H1 (cell line): ENCODE measurements around the gene EIF3B. TPM values are rescaled to one million over a fixed set of nuclear protein-coding genes. Genes with fewer than 3 reads are reported as not detected.

Experiments used
- CTCF ChIA-PET: fragments of 300-600 bp; sonication (Branson Sonifier 250); formaldehyde crosslinking; loops from one replicate; lab custom pipeline; 2021; ENCODE audit not compliant: partially characterized antibody; lab: Charles Lee
- POLR2A ChIA-PET: fragments of 300-600 bp; sonication (Branson Sonifier 250); formaldehyde crosslinking; loops from one replicate; lab custom pipeline; 2021; ENCODE audit warnings: inconsistent platforms; ENCODE audit not compliant: partially characterized antibody; lab: Charles Lee
- DNase-seq, 2 experiments: peaks; one replicate each; pipeline versions ENCODE4 v3.0.0 to v3.0.0-alpha.2; 2010 to 2022; ENCODE audit warnings: low spot score in 2 of 2, low read depth in 1 of 2, mixed read lengths in 1 of 2
- FAIRE-seq: peaks from 2 replicates; lab custom pipeline; 2011; peaks lifted over from hg19 to GRCh38; lab: Jason Lieb, UNC
- H2AFZ ChIP-seq: 2 replicates; pipeline ENCODE4 v1.8.1; 2012; ENCODE audit warnings: low read length, inconsistent platforms
- H2AK5ac ChIP-seq: 2 replicates; pipeline ENCODE4 v1.6.1; 2013; ENCODE audit warnings: low read depth, low read length
- H2BK120ac ChIP-seq: replicated peaks from 2 replicates; pipeline ENCODE3; 2013; ENCODE audit warnings: low read depth, low read length, inconsistent platforms
- H2BK12ac ChIP-seq: 2 replicates; pipeline ENCODE4 v1.6.1; 2013; ENCODE audit warnings: low read depth, low read length
- H2BK15ac ChIP-seq: 2 replicates; pipeline ENCODE4 v1.6.1; 2013; ENCODE audit warnings: low read length
- H2BK20ac ChIP-seq: 2 replicates; pipeline ENCODE4 v1.6.1; 2013; ENCODE audit warnings: low read length
- H2BK5ac ChIP-seq: 2 replicates; pipeline ENCODE4 v1.6.1; 2013; ENCODE audit warnings: low read depth, low read length
- H3K14ac ChIP-seq: 2 replicates; pipeline ENCODE4 v1.6.1; 2013; ENCODE audit warnings: inconsistent platforms; ENCODE audit not compliant: insufficient read length
- H3K18ac ChIP-seq: 2 replicates; pipeline ENCODE4 v1.6.1; 2013; ENCODE audit warnings: low read length; ENCODE audit errors: extremely low read depth
- H3K23ac ChIP-seq: 2 replicates; pipeline ENCODE4 v1.6.1; 2013; ENCODE audit warnings: inconsistent platforms; ENCODE audit not compliant: insufficient read length
- H3K23me2 ChIP-seq: 2 replicates; pipeline ENCODE4 v1.6.1; 2013; ENCODE audit warnings: low read depth, low read length
- H3K27ac ChIP-seq: 2 replicates; pipeline ENCODE4 v1.6.1; 2011; ENCODE audit warnings: low read depth, low read length, inconsistent platforms
- H3K27me3 ChIP-seq, 4 experiments: replicated peaks in 1 of 4; 1 replicate in 1 of 4; 2 replicates in 3 of 4; pipeline versions ENCODE4 v1.6.1 to v1.8.1; 2011 to 2013; ENCODE audit warnings: low read length in 3 of 4, mild to moderate bottlenecking in 3 of 4, inconsistent platforms in 2 of 4, mixed read lengths in 2 of 4, moderate library complexity in 1 of 4; ENCODE audit not compliant: control insufficient read depth in 3 of 4, insufficient read depth in 3 of 4; ENCODE audit errors: extremely low read depth in 1 of 4
- H3K36me3 ChIP-seq, 4 experiments: 2 replicates each; pipeline versions ENCODE4 v1.6.1 to v1.8.1; 2011 to 2013; ENCODE audit warnings: mild to moderate bottlenecking in 4 of 4, low read length in 3 of 4, moderate library complexity in 2 of 4, control low read depth in 1 of 4, inconsistent platforms in 1 of 4; ENCODE audit not compliant: insufficient read depth in 4 of 4, control insufficient read depth in 2 of 4
- H3K4ac ChIP-seq: replicated peaks from 2 replicates; pipeline ENCODE3; 2013; ENCODE audit warnings: low read length, low read depth, mixed read lengths, inconsistent platforms; ENCODE audit not compliant: insufficient read length
- H3K4me1 ChIP-seq, 4 experiments: replicated peaks in 1 of 4; 1 replicate in 1 of 4; 2 replicates in 3 of 4; pipeline versions ENCODE4 v1.6.1 to v1.8.1; 2011 to 2013; ENCODE audit warnings: low read length in 3 of 4, inconsistent platforms in 2 of 4, mixed read lengths in 1 of 4; ENCODE audit not compliant: insufficient read depth in 4 of 4, control insufficient read depth in 3 of 4
- H3K4me2 ChIP-seq, 2 experiments: 2 replicates each; pipeline versions ENCODE4 v1.6.1 to v1.8.1; 2011 to 2013; ENCODE audit warnings: low read depth in 2 of 2, low read length in 2 of 2, control low read depth in 1 of 2, inconsistent platforms in 1 of 2, mild to moderate bottlenecking in 1 of 2; ENCODE audit not compliant: insufficient read depth in 1 of 2
- H3K4me3 ChIP-seq, 4 experiments: fragments of 200-600, 300-600 bp in 1 of 4; sonication (generic), shearing (Covaris generic), sonication (Bioruptor Twin) in 1 of 4; 2 replicates each; pipeline versions ENCODE4 v1.5.1 to v1.8.1; 2011 to 2016; ENCODE audit warnings: low read length in 4 of 4, low read depth in 3 of 4, control low read depth in 2 of 4, inconsistent platforms in 2 of 4, mild to moderate bottlenecking in 2 of 4, mixed read lengths in 1 of 4, moderate library complexity in 1 of 4; ENCODE audit not compliant: insufficient read depth in 2 of 4; ENCODE audit errors: extremely low read depth in 1 of 4
- H3K56ac ChIP-seq: replicated peaks from 2 replicates; pipeline ENCODE3; 2013; ENCODE audit warnings: low read depth, mild to moderate bottlenecking, mixed read lengths, low read length, inconsistent platforms; ENCODE audit not compliant: insufficient read length
- H3K79me1 ChIP-seq: 2 replicates; pipeline ENCODE4 v1.6.1; 2013; ENCODE audit warnings: low read depth, low read length, control low read depth
- H3K79me2 ChIP-seq, 2 experiments: 2 replicates each; pipeline versions ENCODE4 v1.6.1 to v1.8.1; 2012 to 2013; ENCODE audit warnings: low read length in 2 of 2, mild to moderate bottlenecking in 2 of 2, inconsistent platforms in 1 of 2; ENCODE audit not compliant: insufficient read depth in 2 of 2, control insufficient read depth in 1 of 2
- H3K9ac ChIP-seq, 4 experiments: replicated peaks in 1 of 4; 1 replicate in 1 of 4; 2 replicates in 3 of 4; pipeline versions ENCODE4 v1.6.1 to v1.8.1; 2011 to 2013; ENCODE audit warnings: low read depth in 3 of 4, low read length in 3 of 4, control low read depth in 2 of 4, mild to moderate bottlenecking in 2 of 4, moderate library complexity in 2 of 4, inconsistent platforms in 1 of 4; ENCODE audit errors: extremely low read depth in 1 of 4
- H3K9me3 ChIP-seq, 2 experiments: 2 replicates each; pipeline versions ENCODE4 v1.6.1 to v1.8.1; 2012 to 2013; ENCODE audit warnings: mild to moderate bottlenecking in 2 of 2, moderate library complexity in 2 of 2, control low read depth in 1 of 2, inconsistent platforms in 1 of 2, low read depth in 1 of 2, low read length in 1 of 2, mixed read lengths in 1 of 2; ENCODE audit not compliant: insufficient read depth in 2 of 2
- H4K20me1 ChIP-seq, 2 experiments: replicated peaks in 1 of 2; 2 replicates each; pipeline versions ENCODE3 to v1.8.1; 2011 to 2013; ENCODE audit warnings: inconsistent platforms in 2 of 2, low read length in 2 of 2, mild to moderate bottlenecking in 1 of 2; ENCODE audit not compliant: insufficient read depth in 2 of 2, control insufficient read depth in 1 of 2
- H4K5ac ChIP-seq: 2 replicates; pipeline ENCODE4 v1.6.1; 2013; ENCODE audit warnings: low read length, low read depth, mixed read lengths, inconsistent platforms; ENCODE audit not compliant: insufficient read length
- H4K8ac ChIP-seq: 2 replicates; pipeline ENCODE4 v1.8.0; 2013; ENCODE audit warnings: mild to moderate bottlenecking, moderate library complexity, low read length, inconsistent platforms; ENCODE audit not compliant: insufficient read depth; ENCODE audit errors: extremely low read depth
- H4K91ac ChIP-seq: replicated peaks from 2 replicates; pipeline ENCODE3; 2013; ENCODE audit warnings: low read length, mixed read lengths, inconsistent platforms; ENCODE audit not compliant: insufficient read length
- CBX5 ChIP-seq: fragments of 300-800, 300-1000 bp; sonication (generic); IDR thresholded peaks from 2 replicates; pipeline ENCODE4 v1.7.1; 2016; ENCODE audit warnings: antibody characterized with exemption, low read length, low read depth
- CEBPB ChIP-seq: IDR thresholded peaks from 2 replicates; pipeline ENCODE4 v1.6.1; 2012; ENCODE audit warnings: low read depth, low read length
- CTCF ChIP-seq, 3 experiments: IDR thresholded peaks; 1 replicate in 2 of 3; 2 replicates in 1 of 3; pipeline versions ENCODE4 v1.5.1 to v1.6.1; 2011; ENCODE audit warnings: low read length in 3 of 3, mild to moderate bottlenecking in 3 of 3, inconsistent platforms in 2 of 3, low read depth in 1 of 3, moderate library complexity in 1 of 3; ENCODE audit not compliant: insufficient read depth in 1 of 3; ENCODE audit errors: control extremely low read depth in 1 of 3
- RAD21 ChIP-seq, 2 experiments: IDR thresholded peaks in 1 of 2; conservative IDR thresholded peaks in 1 of 2; 2 replicates each; pipeline ENCODE4 v1.6.1; 2011; ENCODE audit warnings: low read depth in 2 of 2, low read length in 2 of 2, improper control_type of control experiment in 1 of 2, inconsistent platforms in 1 of 2, mild to moderate bottlenecking in 1 of 2, moderate library complexity in 1 of 2
- WGBS, 2 experiments: shearing (Covaris generic) in 1 of 2; methylation state at CpG; one replicate each; pipeline versions ENCODE4 v1.1.6 to v1.1.7; 2013 to 2015; ENCODE audit warnings: low lambda C conversion rate in 2 of 2, mixed read lengths in 2 of 2, inconsistent platforms in 1 of 2, low coverage in 1 of 2, missing lambda C conversion rate in 1 of 2; ENCODE audit not compliant: insufficient replicate concordance in 2 of 2, insufficient coverage in 1 of 2, insufficient read length in 1 of 2; ENCODE audit errors: extremely low coverage in 1 of 2, missing lambda C conversion rate in 1 of 2; 5-methylcytosine and 5-hydroxymethylcytosine counted together
- polyA plus RNA-seq, 7 experiments: library from polyadenylated mRNA; depleted of rRNA in 3 of 7; stranded (reverse) in 5 of 7; unstranded in 2 of 7; fragments of >200 nt in 5 of 7; fragments of 200-250 nt in 2 of 7; gene quantifications; 1 replicate in 5 of 7; 2 replicates in 1 of 7; 4 replicates in 1 of 7; pipeline versions ENCODE4 v1.2.1 to v1.2.3, GENCODE V29; 2011 to 2013; ENCODE audit warnings: missing spikeins in 2 of 7, mixed read lengths in 2 of 7
- total RNA-seq: library from RNA; stranded (reverse); fragmentation: NEBNext Ultra II Directional; extraction: Animal tissue kit (Norgen Biotek cat#: 25700); gene quantifications from 2 replicates; pipeline ENCODE4 v1.2.1, GENCODE V29; 2021

Gene EIF3B
- total and polyA plus RNA-seq, 2 of the 8 experiments (the other 6 are each of a cell fraction or from before 2014, with no cell fraction given) = 167 to 316 TPM

- Histone ChIP-seq H3K56ac (no peak overlapping the region), H4K5ac (no peak overlapping the region), H3K23ac (no peak overlapping the region), H2AK5ac (no peak overlapping the region), H3K4me3 (no peak overlapping the region), H3K79me2 (no peaks in the 10 kb centered on the region), H3K14ac (no peak overlapping the region), H2BK12ac (0 out of 2 replicates have a peak overlapping the region, but pooled peaks have one; percentile 9), H3K4ac (no peak overlapping the region), H2AFZ (no peak overlapping the region), H3K23me2 (no peaks in the 10 kb centered on the region), H2BK15ac (no peak overlapping the region), H3K36me3 (no peaks in the 10 kb centered on the region), H3K9ac (no peak overlapping the region), H3K4me1 (no peaks in the 10 kb centered on the region), H4K20me1 (no peaks in the 10 kb centered on the region), H2BK120ac (no peak overlapping the region), H3K4me2 (no peak overlapping the region), H2BK5ac (no peak overlapping the region), H3K9me3 (no peaks in the 10 kb centered on the region), H4K8ac (no peak overlapping the region), H4K91ac (no peak overlapping the region), H3K18ac (no peak overlapping the region), H3K27ac (no peak overlapping the region), H3K79me1 (no peaks in the 10 kb centered on the region), H2BK20ac (no peak overlapping the region), H3K27me3 (no peaks in the 10 kb centered on the region)
- TF ChIP-seq CEBPB = no peak
- no peak for TF ChIP-seq CBX5
- TF ChIP-seq CTCF (IDR thresholded peaks at IDR 0.05; ENCODE audit: control extremely low read depth in 1 of 3, insufficient read depth in 1 of 3, low read depth in 1 of 3, low read length in 3 of 3) = peak in 2 of 3 experiments; percentile 24 to 30; a peak in 2 of 4 replicates
- TF ChIP-seq RAD21 (IDR thresholded peaks at IDR 0.05 in 1 of 2, conservative IDR thresholded peaks at IDR 0.05 in 1 of 2; ENCODE audit: low read depth in 2 of 2, low read length in 2 of 2) = peak; percentile 19 to 43; a peak in 1 of 4 replicates
- 73% methylated on average over 11 of the region's 11 CpGs; no CpG with 5 or more reads in 1 of the 2 experiments for WGBS, 2 experiments
- POLR2A ChIA-PET = interaction anchor here (0.8 to 1.7 kb wide), 9 partner anchors 9 to 75 kb away, joined by 3 to 7 read pairs (median 4); partner anchors contain the start of gene EIF3B
- CTCF ChIA-PET = interaction anchor here (0.8 to 1.7 kb wide), 9 partner anchors 11 to 119 kb away, joined by 3 to 12 read pairs (median 3); no protein-coding TSS in a partner anchor
- no peak for DNase-seq
- no peak for FAIRE-seq
Measured at GRCh38 chr7:2321020-2321419, 33.6 kb upstream of the EIF3B start.
